GM21423 (cell line): Measurements from ENCODE around the gene MINDY4.

Experiments
- ATAC-seq: cut with Tn5 transposase; IDR thresholded peaks from one replicate; pipeline ENCODE4 v1.9.1; 2021; ENCODE audit warnings: mild to moderate bottlenecking, moderate library complexity; ENCODE audit not compliant: unreplicated experiment

The MINDY4 gene

GRCh38 chr7:30771880-30772425 is 736 bp downstream of the MINDY4 start:
- ATAC-seq: no peak

DNA sequence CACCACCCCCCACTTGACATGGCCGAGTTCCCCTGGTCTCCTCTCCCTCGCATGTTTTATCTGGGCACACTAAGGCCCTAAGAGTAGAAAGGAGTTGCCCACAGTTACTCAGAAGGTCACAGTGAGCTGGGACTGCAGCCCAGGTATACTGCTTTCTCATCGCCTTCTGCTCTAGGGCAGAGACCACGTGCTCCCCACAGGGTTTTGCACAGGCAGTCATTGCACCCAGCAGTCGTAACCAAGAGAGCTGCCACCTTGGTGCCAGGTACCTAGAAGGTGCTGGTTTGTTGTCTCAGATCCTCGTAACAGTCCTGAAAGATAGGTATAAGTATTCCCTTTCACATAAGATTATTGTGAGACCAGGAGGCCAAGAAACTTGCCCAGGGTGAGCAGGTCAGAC is 1.8 kb downstream of the MINDY4 start:
- ATAC-seq: no peak

- no peak for ATAC-seq
These were observed 4.8 kb downstream of the MINDY4 start for GRCh38 chr7:30775992-30776391.

DNA sequence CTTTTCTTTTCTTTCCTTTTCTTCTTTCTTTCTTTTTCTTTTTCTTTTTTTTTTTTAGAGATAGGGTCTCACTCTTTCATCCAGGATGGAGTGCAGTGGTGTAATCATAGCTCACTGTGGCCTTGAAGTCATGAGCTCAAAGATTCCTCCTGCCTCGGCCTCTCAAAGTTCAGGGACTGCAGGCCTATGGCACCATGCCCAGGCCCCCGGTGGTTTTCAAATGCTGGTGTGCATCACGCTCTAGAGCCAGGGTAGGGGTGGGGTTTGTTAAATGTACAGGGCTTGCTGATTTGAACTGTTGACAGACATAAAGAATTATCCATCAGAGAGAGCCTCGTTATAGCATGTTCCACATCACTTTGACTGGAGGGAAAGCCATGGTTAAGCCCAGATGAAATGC is 5.8 kb downstream of the MINDY4 start:
- no peak for ATAC-seq

GRCh38 chr7:30778255-30779025 is 7.2 kb downstream of the MINDY4 start:
- ATAC-seq: no peak

DNA sequence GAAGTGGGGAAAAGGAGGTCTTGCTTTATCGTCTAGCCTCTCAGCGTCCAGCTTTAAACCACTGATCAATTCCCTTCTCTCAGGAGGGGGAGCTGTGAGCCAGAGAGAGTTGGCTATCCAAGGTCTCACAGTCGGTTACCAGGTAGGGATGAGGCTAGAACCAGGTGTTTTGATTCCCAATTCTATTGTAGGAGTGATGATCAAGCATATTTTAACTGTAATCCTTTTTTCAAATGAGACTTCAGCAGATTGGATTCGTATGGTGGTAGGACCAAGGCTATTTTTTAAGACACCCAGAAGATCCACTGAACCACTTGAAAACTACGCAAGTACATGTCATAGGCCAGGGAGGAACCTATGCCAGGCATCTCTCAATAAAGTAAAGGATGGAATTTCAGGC is 8.4 kb downstream of the MINDY4 start:
- no peak for ATAC-seq

GRCh38 chr7:30780941-30781340 is 9.7 kb downstream of the MINDY4 start:
- no peak for ATAC-seq

- no peak for ATAC-seq
These were observed 11.5 kb downstream of the MINDY4 start for GRCh38 chr7:30782690-30783089.

- no peak for ATAC-seq
These were observed 14.6 kb downstream of the MINDY4 start for GRCh38 chr7:30785786-30786185.

DNA sequence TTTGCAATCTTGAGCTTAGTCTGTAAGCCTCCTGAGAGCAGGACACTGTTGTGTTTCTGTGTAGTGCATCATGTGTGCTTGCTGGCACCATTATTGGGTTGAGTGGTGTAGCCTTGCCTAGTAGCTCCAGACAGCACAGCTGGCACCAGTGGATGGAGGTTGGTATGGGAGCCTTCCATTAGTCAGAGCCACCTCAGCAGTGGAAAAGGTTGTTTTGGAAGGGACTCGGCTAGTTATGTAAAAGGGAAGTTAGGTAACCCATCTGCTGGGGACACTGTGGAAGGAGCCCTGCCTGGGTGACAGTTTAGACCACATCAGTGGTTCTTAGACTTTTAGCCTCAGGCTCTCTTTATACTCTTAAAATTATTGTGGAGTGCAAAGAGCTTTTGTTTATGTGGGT is 16.3 kb downstream of the MINDY4 start:
- ATAC-seq: no peak

DNA sequence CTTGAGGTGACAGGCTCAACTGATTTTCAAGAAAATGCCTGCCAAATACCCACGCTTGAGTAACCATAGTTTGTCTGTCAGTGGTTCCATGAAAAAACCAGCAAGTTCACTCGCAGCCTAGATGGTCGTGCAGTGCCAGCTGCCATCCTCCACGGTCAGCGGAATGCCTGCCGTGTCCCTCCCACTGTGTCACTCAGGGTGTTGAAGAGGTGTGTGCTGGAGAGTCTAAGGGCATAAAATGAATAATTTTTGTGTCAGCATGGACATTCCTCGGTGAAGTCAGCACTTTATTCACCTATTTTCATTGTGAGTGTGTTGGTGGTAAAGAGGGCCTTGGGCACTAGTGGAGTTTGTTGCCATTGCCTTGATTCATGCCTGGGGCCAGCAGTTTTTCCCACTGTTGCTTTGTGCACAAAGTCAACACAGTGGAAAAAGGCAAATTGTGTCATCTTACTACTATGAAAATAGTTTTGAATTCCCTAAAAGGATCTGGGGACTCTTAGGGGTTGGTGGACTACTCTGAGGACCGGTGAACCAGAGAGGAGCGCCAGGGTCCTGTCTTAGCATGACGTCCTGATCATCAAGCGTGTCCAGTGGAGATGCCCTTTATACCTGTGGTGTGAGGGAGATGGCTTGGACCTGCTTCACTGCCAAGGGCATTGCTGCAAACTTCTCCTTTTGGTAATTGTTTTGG is 17.6 kb downstream of the MINDY4 start:
- no peak for ATAC-seq

DNA sequence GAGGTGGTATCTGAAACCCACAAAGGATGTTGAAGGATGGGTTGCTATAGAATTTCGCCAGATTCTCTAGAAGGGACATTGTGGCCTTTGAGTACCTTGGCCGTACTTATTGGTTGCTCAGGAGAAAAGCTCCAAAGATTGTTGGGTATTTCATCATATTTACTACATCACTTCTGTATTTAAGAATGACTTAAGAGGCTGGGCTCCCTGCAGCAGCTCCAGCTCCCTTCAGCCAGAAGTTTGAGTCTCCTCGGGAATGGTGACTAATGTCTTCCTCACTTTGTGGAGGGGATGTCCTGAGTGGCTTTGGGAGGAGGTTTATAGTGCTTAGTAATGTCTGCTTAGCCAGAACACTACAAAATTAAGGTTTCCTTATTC is 18.1 kb downstream of the MINDY4 start:
- no peak for ATAC-seq

GRCh38 chr7:30790356-30790755 is 19.1 kb downstream of the MINDY4 start:
- no peak for ATAC-seq

DNA sequence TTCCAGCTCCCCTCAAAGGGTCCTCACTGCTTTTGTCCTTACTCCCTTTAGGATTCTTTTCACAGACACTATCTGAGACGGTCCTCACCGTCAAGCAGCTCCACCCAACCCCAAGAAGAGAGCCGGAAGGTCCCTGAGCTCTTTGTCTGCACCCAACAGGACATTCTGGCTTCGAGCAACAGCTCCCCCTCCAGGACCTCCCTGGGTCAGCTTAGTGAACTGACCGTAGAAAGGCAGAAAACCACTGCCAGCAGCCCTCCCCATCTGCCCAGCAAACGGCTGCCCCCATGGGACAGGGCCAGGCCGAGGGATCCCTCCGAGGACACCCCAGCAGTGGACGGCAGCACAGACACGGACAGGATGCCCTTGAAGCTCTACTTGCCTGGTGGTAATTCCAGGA is 19.9 kb downstream of the MINDY4 start:
- ATAC-seq: no peak

GRCh38 chr7:30795161-30795948 is 24.1 kb downstream of the MINDY4 start:
- peak; percentile 24 for ATAC-seq

DNA sequence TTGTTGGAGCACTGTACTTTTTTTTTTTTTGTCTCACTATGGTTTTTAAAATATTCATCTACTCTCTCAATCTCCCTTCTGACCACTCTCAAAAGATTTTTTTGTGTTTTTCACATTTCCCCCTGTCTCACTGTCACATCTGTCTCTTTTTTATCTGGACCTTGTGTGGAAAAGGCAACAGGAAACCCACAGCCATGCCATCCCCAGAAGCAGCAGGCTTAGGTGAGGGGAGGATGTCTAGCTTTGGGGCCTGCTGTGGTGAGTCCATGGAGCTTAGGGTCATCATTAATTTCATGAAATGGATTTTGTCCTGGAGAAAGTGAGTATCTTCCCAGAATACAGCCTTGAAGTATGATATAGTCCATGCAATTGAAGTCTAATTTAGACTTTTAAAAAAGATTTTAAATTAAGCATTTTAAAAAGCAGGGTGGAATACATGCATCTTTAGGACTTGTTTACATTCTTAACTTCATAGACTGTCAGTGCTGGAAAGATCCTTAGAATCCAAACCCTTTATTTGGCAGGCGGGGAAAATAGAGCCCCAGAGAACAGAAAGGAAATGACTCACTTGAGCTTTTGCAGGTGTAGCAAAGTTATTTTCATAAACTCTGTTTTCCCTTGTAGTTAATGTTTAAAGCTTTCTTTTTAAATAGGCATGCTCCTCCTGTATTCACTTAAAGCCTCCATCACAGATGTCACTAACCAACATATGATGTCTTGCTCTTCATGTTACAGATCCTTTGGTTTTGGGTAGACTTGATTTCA is 25.1 kb downstream of the MINDY4 start:
- peak; percentile 19 for ATAC-seq

GRCh38 chr7:30797176-30798040 is 26.2 kb downstream of the MINDY4 start:
- no peak for ATAC-seq

GRCh38 chr7:30799206-30799975 is 28.2 kb downstream of the MINDY4 start:
- peak; percentile 86 for ATAC-seq
